Mesenchymal stem cell (in vitro differentiated cells and primary cell): Measurements from ENCODE around the gene POU6F1.
A peak's percentile ranks its signal among the peaks of the same experiment; 100 is the strongest.

ENCODE experiments used
- DNase-seq: peaks from one replicate; pipeline ENCODE4 v3.0.0-alpha.2; 2013
- H2AFZ ChIP-seq: one replicate; pipeline ENCODE4 v1.6.1; 2013; ENCODE audit warnings: low read depth, mild to moderate bottlenecking, control low read depth, inconsistent platforms, low read length, moderate library complexity
- H2AK5ac ChIP-seq: 2 replicates; pipeline ENCODE4 v1.6.1; 2013; ENCODE audit warnings: low read length, moderate library complexity, mild to moderate bottlenecking, inconsistent platforms; ENCODE audit not compliant: severe bottlenecking
- H2BK120ac ChIP-seq: one replicate; pipeline ENCODE4 v1.6.1; 2013; ENCODE audit warnings: low read depth, mild to moderate bottlenecking, inconsistent platforms, low read length, moderate library complexity
- H2BK12ac ChIP-seq, 2 experiments: one replicate each; pipeline ENCODE4 v1.6.1; 2013; ENCODE audit warnings: inconsistent platforms in 2 of 2, low read length in 2 of 2, mild to moderate bottlenecking in 2 of 2, moderate library complexity in 2 of 2, control low read depth in 1 of 2
- H2BK15ac ChIP-seq: one replicate; pipeline ENCODE4 v1.6.1; 2013; ENCODE audit warnings: mild to moderate bottlenecking, low read depth, inconsistent platforms; ENCODE audit not compliant: poor library complexity, severe bottlenecking
- H2BK5ac ChIP-seq: 2 replicates; pipeline ENCODE4 v1.6.1; 2013; ENCODE audit warnings: low read depth, mild to moderate bottlenecking, low read length, control low read depth, inconsistent platforms; ENCODE audit not compliant: poor library complexity, severe bottlenecking
- H3K14ac ChIP-seq, 2 experiments: one replicate each; pipeline ENCODE4 v1.6.1; 2013; ENCODE audit warnings: inconsistent platforms in 2 of 2, low read length in 2 of 2, control low read depth in 1 of 2, mild to moderate bottlenecking in 1 of 2, moderate library complexity in 1 of 2
- H3K18ac ChIP-seq, 2 experiments: one replicate each; pipeline ENCODE4 v1.6.1; 2013; ENCODE audit warnings: inconsistent platforms in 2 of 2, low read length in 2 of 2, control low read depth in 1 of 2, low read depth in 1 of 2, mild to moderate bottlenecking in 1 of 2
- H3K23ac ChIP-seq, 2 experiments: one replicate each; pipeline ENCODE4 v1.6.1; 2013; ENCODE audit warnings: inconsistent platforms in 2 of 2, low read length in 2 of 2, mild to moderate bottlenecking in 2 of 2, moderate library complexity in 2 of 2, control low read depth in 1 of 2
- H3K27ac ChIP-seq: 2 replicates; pipeline ENCODE4 v1.5.1; 2013; ENCODE audit warnings: mild to moderate bottlenecking, moderate library complexity, low read length, control low read depth, inconsistent platforms; ENCODE audit not compliant: poor library complexity, severe bottlenecking
- H3K27me3 ChIP-seq, 2 experiments: 2 replicates each; pipeline versions ENCODE4 v1.6.1 to v1.7.0; 2013; ENCODE audit warnings: low read length in 2 of 2, mild to moderate bottlenecking in 2 of 2, moderate library complexity in 2 of 2, control low read depth in 1 of 2, inconsistent platforms in 1 of 2; ENCODE audit not compliant: control insufficient read depth in 1 of 2, insufficient read depth in 1 of 2
- H3K36me3 ChIP-seq, 2 experiments: 2 replicates each; pipeline versions ENCODE4 v1.6.1 to v1.7.0; 2013; ENCODE audit warnings: low read length in 2 of 2, control low read depth in 1 of 2, inconsistent platforms in 1 of 2, low read depth in 1 of 2, mild to moderate bottlenecking in 1 of 2; ENCODE audit not compliant: insufficient read depth in 2 of 2, control insufficient read depth in 1 of 2
- H3K4ac ChIP-seq, 2 experiments: one replicate each; pipeline ENCODE4 v1.6.1; 2013; ENCODE audit warnings: inconsistent platforms in 2 of 2, low read length in 2 of 2, mild to moderate bottlenecking in 2 of 2, moderate library complexity in 2 of 2, control low read depth in 1 of 2, low read depth in 1 of 2
- H3K4me1 ChIP-seq: 2 replicates; pipeline ENCODE4 v1.6.1; 2013; ENCODE audit warnings: low read depth, low read length, control low read depth; ENCODE audit not compliant: control insufficient read depth, insufficient read depth
- H3K4me2 ChIP-seq: 2 replicates; pipeline ENCODE4 v1.6.1; 2013; ENCODE audit warnings: low read length, mild to moderate bottlenecking, inconsistent platforms; ENCODE audit not compliant: poor library complexity, severe bottlenecking
- H3K4me3 ChIP-seq, 2 experiments: 2 replicates each; pipeline versions ENCODE4 v1.5.1 to v1.7.0; 2013; ENCODE audit warnings: low read length in 2 of 2, mild to moderate bottlenecking in 2 of 2, control low read depth in 1 of 2, low read depth in 1 of 2; ENCODE audit not compliant: insufficient read depth in 1 of 2
- H3K79me1 ChIP-seq: replicated peaks from 2 replicates; pipeline ENCODE4 v1.6.1; 2013; ENCODE audit warnings: mild to moderate bottlenecking, control low read depth, low read length, inconsistent platforms; ENCODE audit not compliant: poor library complexity, severe bottlenecking
- H3K9ac ChIP-seq: 2 replicates; pipeline ENCODE4 v1.7.0; 2013; ENCODE audit warnings: mild to moderate bottlenecking, low read length, moderate library complexity
- H3K9me3 ChIP-seq: 2 replicates; pipeline ENCODE4 v1.7.0; 2013; ENCODE audit warnings: mild to moderate bottlenecking, low read length; ENCODE audit not compliant: control insufficient read depth
- H4K8ac ChIP-seq: one replicate; pipeline ENCODE4 v1.6.1; 2013; ENCODE audit warnings: inconsistent platforms, mild to moderate bottlenecking, low read length, moderate library complexity
- H4K91ac ChIP-seq: one replicate; pipeline ENCODE4 v1.6.1; 2013; ENCODE audit warnings: mild to moderate bottlenecking, low read length, inconsistent platforms
- WGBS: methylation state at CpG from one replicate; pipeline ENCODE4 v1.1.7; 2013; ENCODE audit warnings: mixed read lengths; 5-methylcytosine and 5-hydroxymethylcytosine counted together

POU6F1 gene

DNA sequence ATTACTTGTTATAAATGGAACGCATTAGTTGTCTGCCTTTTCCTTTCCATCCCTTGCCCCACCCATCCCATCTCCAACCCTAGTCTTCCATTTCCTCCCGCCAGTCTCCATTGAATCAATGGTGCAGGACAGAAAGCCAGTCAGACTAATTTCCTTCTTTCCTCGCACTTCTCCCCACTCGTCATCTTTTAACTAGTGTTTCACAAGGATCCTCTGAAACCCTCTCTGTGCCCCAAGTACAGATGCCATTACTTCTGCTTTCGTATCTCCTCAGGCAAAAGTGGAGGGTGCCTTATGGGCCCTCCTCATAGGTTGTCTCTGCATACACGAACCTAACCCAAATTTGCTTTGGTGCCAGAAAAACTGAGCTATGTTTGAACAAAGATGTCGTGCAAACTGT is 25.0 kb upstream of the POU6F1 start:
- Histone ChIP-seq H3K18ac (no peak overlapping the region), H3K27ac (no peak overlapping the region), H2BK5ac (no peak overlapping the region), H3K4me2 (no peak overlapping the region), H3K14ac (no peak overlapping the region), H2AFZ (no peak overlapping the region), H3K4me1 (peaks cover 11% of the 10 kb centered on the region), H3K79me1 (peaks cover 20% of the 10 kb centered on the region), H3K9ac (no peak overlapping the region), H3K27me3 (no peaks in the 10 kb centered on the region), H4K8ac (no peak overlapping the region), H3K4ac (no peak overlapping the region), H2AK5ac (no peak overlapping the region), H3K9me3 (no peaks in the 10 kb centered on the region), H3K23ac (no peak overlapping the region), H4K91ac (no peak overlapping the region), H3K36me3 (peaks cover 27 to 59% of the 10 kb centered on the region in 2 experiments), H3K4me3 (no peak overlapping the region), H2BK12ac (no peak overlapping the region), H2BK120ac (no peak overlapping the region), H2BK15ac (no peak overlapping the region)
- 96% methylated on average over 7 of the region's 7 CpGs for WGBS
- DNase-seq = no peak

DNA sequence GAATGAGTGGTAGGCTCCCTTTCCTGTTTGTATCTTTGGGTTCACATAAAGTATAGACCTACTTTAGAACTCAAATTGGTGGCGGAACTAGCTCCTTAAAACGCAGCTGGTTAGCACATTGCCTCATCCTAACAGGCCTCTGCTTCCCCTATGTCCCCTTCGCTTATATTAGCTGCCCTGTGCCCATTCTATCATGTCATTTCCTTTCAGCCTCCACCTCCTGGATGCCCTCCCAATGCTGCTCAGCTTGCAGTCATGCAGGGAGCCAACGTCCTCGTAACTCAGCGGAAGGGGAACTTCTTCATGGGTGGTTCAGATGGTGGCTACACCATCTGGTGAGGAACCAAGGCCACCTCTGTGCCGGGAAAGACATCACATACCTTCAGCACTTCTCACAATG is 24.3 kb upstream of the POU6F1 start:
- Histone ChIP-seq H4K8ac (no peak overlapping the region), H3K4ac (no peak overlapping the region)

DNA sequence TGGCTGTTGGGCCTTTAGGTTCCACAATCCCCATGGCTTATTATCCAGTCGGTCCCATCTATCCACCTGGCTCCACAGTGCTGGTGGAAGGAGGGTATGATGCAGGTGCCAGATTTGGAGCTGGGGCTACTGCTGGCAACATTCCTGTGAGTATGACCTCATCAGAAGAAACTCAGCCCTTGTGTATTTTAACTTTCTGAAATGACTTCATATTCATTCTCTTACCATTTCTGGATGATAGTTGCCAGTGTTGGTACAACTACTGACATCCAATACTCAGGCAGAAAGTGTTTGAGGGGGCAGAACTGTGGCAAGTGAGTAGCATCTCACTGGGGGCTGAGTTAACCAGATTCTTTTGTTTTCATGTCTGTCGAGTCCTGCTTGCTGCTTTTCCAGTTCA is 23.1 kb upstream of the POU6F1 start:
- Histone ChIP-seq H3K4me1 (peaks cover 12% of the 10 kb centered on the region), H3K4ac (no peak overlapping the region), H3K14ac (no peak overlapping the region), H2BK120ac (no peak overlapping the region), H3K27me3 (no peaks in the 10 kb centered on the region), H3K9me3 (no peaks in the 10 kb centered on the region), H3K79me1 (peaks cover 20% of the 10 kb centered on the region), H3K18ac (no peak overlapping the region), H3K27ac (peak overlapping the region; percentile 4), H2AFZ (no peak overlapping the region), H3K4me2 (no peak overlapping the region), H4K91ac (peak overlapping the region; percentile 47), H2AK5ac (no peak overlapping the region), H2BK15ac (no peak overlapping the region), H3K36me3 (peaks cover 23 to 55% of the 10 kb centered on the region in 2 experiments), H2BK12ac (no peak overlapping the region), H3K23ac (no peak overlapping the region), H3K9ac (peak overlapping the region; percentile 100), H2BK5ac (no peak overlapping the region), H4K8ac (no peak overlapping the region), H3K4me3 (peak overlapping the region in 1 of 2 experiments; percentile 99)
- DNase-seq = no peak
- WGBS = 94% methylated on average over 2 of the region's 2 CpGs

More for the DNA sequence above, 24.3 kb upstream of the POU6F1 start:
- no peak overlapping the region for H3K14ac ChIP-seq
- no peak overlapping the region for H2BK5ac ChIP-seq
- H2AFZ ChIP-seq = no peak overlapping the region
- no peak overlapping the region for H2BK120ac ChIP-seq
- no peak overlapping the region for H2AK5ac ChIP-seq
- H3K27ac ChIP-seq = no peak overlapping the region
- H3K79me1 ChIP-seq = peaks cover 20% of the 10 kb centered on the region
- H3K4me3 ChIP-seq = no peak overlapping the region
- H3K27me3 ChIP-seq = no peaks in the 10 kb centered on the region
- no peak overlapping the region for H3K4me2 ChIP-seq
- peaks cover 12% of the 10 kb centered on the region for H3K4me1 ChIP-seq
- H2BK15ac ChIP-seq = no peak overlapping the region
- no peak for DNase-seq
- H3K9ac ChIP-seq = no peak overlapping the region
- WGBS = 83% methylated on average over 6 of the region's 7 CpGs
- H3K23ac ChIP-seq = no peak overlapping the region
- peaks cover 23 to 59% of the 10 kb centered on the region in 2 experiments for H3K36me3 ChIP-seq
- no peak overlapping the region for H3K18ac ChIP-seq
- H3K9me3 ChIP-seq = no peaks in the 10 kb centered on the region
- H4K91ac ChIP-seq = no peak overlapping the region
- no peak overlapping the region for H2BK12ac ChIP-seq

DNA sequence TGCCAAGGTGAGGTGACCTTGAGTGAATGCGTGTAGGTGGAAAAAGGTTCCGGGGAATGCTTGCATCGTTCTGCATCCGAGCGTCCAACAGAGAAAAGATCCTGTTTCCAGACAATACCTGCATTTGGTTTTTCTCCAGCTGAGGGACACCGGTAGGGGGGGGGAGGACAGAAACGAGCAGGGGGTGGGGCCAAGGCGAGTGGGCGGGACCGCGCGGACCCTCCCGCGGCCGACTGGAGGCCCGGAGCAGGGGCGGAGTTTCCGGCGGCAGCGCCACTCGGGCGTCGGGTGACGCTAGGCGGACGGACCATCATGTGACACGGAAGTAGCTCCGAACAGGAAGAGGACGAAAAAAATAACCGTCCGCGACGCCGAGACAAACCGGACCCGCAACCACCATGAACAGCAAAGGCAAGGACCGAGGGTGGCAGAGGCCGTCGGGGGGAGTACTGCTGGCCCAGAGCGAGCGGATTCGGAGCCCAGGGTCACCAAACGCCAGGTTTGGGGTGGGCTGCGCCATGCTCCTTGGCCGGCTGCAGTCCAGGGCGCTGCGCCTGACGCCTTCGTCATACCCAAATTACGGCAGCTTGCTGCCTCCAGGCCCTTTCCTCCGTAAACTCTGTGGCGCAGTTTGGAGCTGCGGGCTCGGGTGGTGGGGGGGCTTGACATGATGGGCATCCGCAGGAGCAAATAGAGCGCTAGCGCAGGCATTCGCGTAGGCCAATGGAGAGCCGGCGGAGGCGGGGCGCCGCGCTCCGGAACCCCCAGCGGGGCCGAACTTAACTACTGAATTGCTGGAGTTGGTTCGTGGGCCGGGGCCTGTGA is 20.9 kb upstream of the POU6F1 start, which contains the start of gene DAZAP2:
TSS of gene DAZAP2 (plus strand) at position 317 of the 825 bp plus-strand sequence. CDS start at position 399, 82 bp downstream.
- Histone ChIP-seq H3K4ac (peak within 1 kb of the TSS; percentile 100), H4K8ac (peak within 1 kb of the TSS; percentile 100), H3K9ac (peak within 1 kb of the TSS; percentile 100), H3K27ac (peak within 1 kb of the TSS; percentile 100), H2BK5ac (peak within 1 kb of the TSS; percentile 99), H4K91ac (peak within 1 kb of the TSS; percentile 100), H3K4me3 (peak within 1 kb of the TSS; percentile 99), H3K79me1 (peaks cover 16% of the 10 kb centered on the region), H3K14ac (peak within 1 kb of the TSS in 1 of 2 experiments; percentile 98), H3K9me3 (no peaks in the 10 kb centered on the region), H3K4me2 (peak within 1 kb of the TSS; percentile 93), H3K23ac (peak within 1 kb of the TSS; percentile 81 to 99), H3K4me1 (peaks cover 12% of the 10 kb centered on the region), H3K36me3 (peaks cover 12 to 36% of the 10 kb centered on the region in 2 experiments), H2BK120ac (peak within 1 kb of the TSS; percentile 98), H2AK5ac (peak within 1 kb of the TSS; percentile 100), H2BK15ac (peak within 1 kb of the TSS; percentile 30), H2AFZ (peak within 1 kb of the TSS; percentile 93), H3K27me3 (no peaks in the 10 kb centered on the region), H3K18ac (peak within 1 kb of the TSS; percentile 99 to 100), H2BK12ac (peak within 1 kb of the TSS; percentile 72 to 73)
- WGBS = under 1% methylated on average over 67 of the region's 70 CpGs
- peak; percentile 96 for DNase-seq
